A673 (cell line): ENCODE results near the gene TENT5C. TPM values are rescaled to one million over a fixed set of nuclear protein-coding genes. Genes with fewer than 3 reads are reported as not detected.
A peak's percentile ranks its signal among the peaks of the same experiment; 100 is the strongest.
"Not testable (repeated sequence)": the region's sequence is repeated elsewhere in the genome, so short reads cannot be mapped to it uniquely, and the experiment has no call there.

ENCODE experiments used
- Bru-seq: library from RNA; stranded (reverse); fragments of 400-500 nt; gene quantifications from one replicate; lab custom pipeline; 2021; lab: Mats Ljungman, UMichigan
- BruChase-seq, 2 experiments: library from RNA; stranded (reverse); fragments of 400-500 nt; gene quantifications; one replicate each; lab custom pipeline; 2021; lab: Mats Ljungman, UMichigan
- BruUV-seq: library from RNA; stranded (reverse); fragments of 400-500 nt; replicated peaks from 2 replicates; lab custom pipeline; 2021; lab: Mats Ljungman, UMichigan
- CTCF ChIA-PET: fragments of 300-600 bp; sonication (Branson Sonifier 250); formaldehyde crosslinking; loops from one replicate; lab custom pipeline; 2022; ENCODE audit warnings: antibody characterized with exemption; lab: Charles Lee
- POLR2A ChIA-PET: fragments of 300-600 bp; sonication (Branson Sonifier 250); formaldehyde crosslinking; loops from one replicate; lab custom pipeline; 2022; ENCODE audit warnings: antibody characterized with exemption; ENCODE audit not compliant: low non-redundant PET; lab: Charles Lee
- DNase-seq: peaks from one replicate; pipeline ENCODE4 v3.0.0-alpha.2; 2015; ENCODE audit warnings: low spot score
- H3K27ac ChIP-seq: fragments of 200-600 bp; sonication (generic); 2 replicates; pipeline ENCODE4 v1.5.1; 2016; ENCODE audit warnings: mixed run types, low read depth, mild to moderate bottlenecking, mixed read lengths, antibody characterized with exemption, low read length; ENCODE audit not compliant: poor library complexity, severe bottlenecking
- H3K27me3 ChIP-seq: fragments of 200-600 bp; sonication (generic); replicated peaks from 2 replicates; pipeline ENCODE4 v1.6.1; 2017; ENCODE audit warnings: mixed run types, low read depth, mild to moderate bottlenecking, mixed read lengths, antibody characterized with exemption, low read length; ENCODE audit not compliant: insufficient read depth, poor library complexity
- H3K36me3 ChIP-seq: fragments of 200-600 bp; sonication (generic); 2 replicates; pipeline ENCODE4 v1.6.1; 2016; ENCODE audit warnings: mixed run types, mild to moderate bottlenecking, mixed read lengths, antibody characterized with exemption, low read length; ENCODE audit not compliant: insufficient read depth, poor library complexity, severe bottlenecking
- H3K4me1 ChIP-seq: fragments of 200-600 bp; sonication (generic); 2 replicates; pipeline ENCODE4 v1.6.1; 2017; ENCODE audit warnings: mixed run types, mild to moderate bottlenecking, mixed read lengths, antibody characterized with exemption, low read length; ENCODE audit not compliant: insufficient read depth, poor library complexity, severe bottlenecking
- H3K4me3 ChIP-seq: fragments of 200-600 bp; sonication (generic); 2 replicates; pipeline ENCODE4 v1.5.1; 2016; ENCODE audit warnings: low read depth, mixed run types, mild to moderate bottlenecking, mixed read lengths, low read length; ENCODE audit not compliant: poor library complexity, severe bottlenecking
- H3K9me3 ChIP-seq: fragments of 200-600 bp; sonication (generic); 2 replicates; pipeline ENCODE4 v1.6.1; 2016; ENCODE audit warnings: mixed run types, low read depth, mild to moderate bottlenecking, mixed read lengths, antibody characterized with exemption, low read length; ENCODE audit not compliant: poor library complexity, severe bottlenecking
- EZH2 ChIP-seq: fragments of 200-600 bp; sonication (generic); IDR thresholded peaks from 2 replicates; pipeline ENCODE4 v1.6.1; 2017; ENCODE audit warnings: borderline replicate concordance, low read depth, mild to moderate bottlenecking, mixed read lengths, antibody characterized with exemption, low read length; ENCODE audit not compliant: poor library complexity, severe bottlenecking
- intact Hi-C: fragments of 100-400 bp; cut with micrococcal nuclease; formaldehyde crosslinking; loops from one replicate; pipeline ENCODE4 v1.10.0; 2022; ENCODE audit not compliant: unreplicated experiment
- long read RNA-seq: library from polyadenylated mRNA; stranded (forward); transcript quantifications from one replicate; pipeline ENCODE4 v2.0.0, GENCODE V29; 2022
- total RNA-seq: library from RNA; stranded (reverse); gene quantifications from 2 replicates; pipeline ENCODE4 v1.2.3, GENCODE V29; 2021
- TF ChIP-seq, protein P1 (sequence below): fragments of 300-800, 200-600 bp; sonication (generic); conservative IDR thresholded peaks from 2 replicates; pipeline ENCODE4 v1.5.1; 2017; ENCODE audit warnings: low read depth, mild to moderate bottlenecking, antibody characterized with exemption, low read length, moderate library complexity, mixed read lengths

The TENT5C gene
- total RNA-seq = 0.90 and 1.1 TPM in 2 replicates
- percentile 42 among the genes with signal in this experiment for Bru-seq, nascent RNA
- BruChase-seq, experiment 1, labeled RNA remaining after a 2-hour chase = percentile 52 among the genes with signal in this experiment
- percentile 39 among the genes with signal in this experiment for BruChase-seq, experiment 2, labeled RNA remaining after a 6-hour chase
- long read RNA-seq, partial matches to known transcripts = 0 of 1 reads
- long read RNA-seq, other reads (novel, unspliced or antisense) = 1 of 1 reads

DNA sequence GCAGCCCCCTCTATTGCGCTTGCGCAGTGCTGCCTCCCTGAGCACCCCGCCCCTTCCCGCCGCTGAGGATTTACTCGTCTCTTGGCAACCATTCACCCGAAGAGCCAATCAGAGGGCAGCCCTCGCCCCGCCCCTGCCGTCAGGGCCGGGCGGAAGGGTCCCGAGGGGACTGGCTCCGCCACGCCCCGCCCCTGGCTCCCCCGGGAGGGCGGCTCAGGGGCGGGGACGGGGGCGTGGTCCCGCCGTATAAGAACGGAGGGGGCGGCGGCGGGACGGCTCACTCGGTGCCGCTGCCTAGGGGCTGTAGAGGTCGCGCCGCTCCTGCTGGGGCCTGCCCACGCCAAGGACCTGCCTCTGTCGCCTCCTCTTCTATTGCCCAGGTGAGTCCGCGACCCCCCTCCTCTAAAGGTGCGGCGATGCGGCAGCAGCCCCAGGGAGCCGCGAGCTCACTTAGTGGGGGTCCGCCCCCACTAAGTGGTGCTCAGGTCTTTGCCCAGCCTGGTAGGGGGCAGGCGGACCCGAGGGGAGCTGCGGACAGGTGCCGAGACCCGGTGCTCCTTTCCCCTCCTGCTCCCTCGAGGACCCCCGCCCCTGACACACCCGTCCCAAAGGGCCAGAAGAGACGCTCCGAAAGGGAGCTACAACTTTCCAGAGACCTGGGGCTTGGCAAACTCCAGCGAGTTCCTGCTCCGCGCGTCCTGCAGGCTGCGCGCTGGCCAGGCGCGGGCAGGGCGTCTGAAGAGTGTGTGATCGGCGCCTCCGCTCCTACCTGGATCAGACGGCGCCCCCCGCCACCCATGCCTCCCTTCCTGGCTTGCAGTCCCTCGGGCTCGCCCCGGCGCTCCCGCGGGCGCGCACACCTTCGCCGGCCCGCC lies at the start of gene TENT5C:
TSS of gene TENT5C (plus strand) at position 275 of the 875 bp plus-strand sequence. CDS start 16,821 bp downstream, outside the sequence.
- no peaks in the 10 kb centered on the region for H3K27me3 ChIP-seq
- POLR2A ChIA-PET = interaction anchor here (0.6 kb wide), 1 partner anchor 19 kb away, joined by 4 read pairs; no protein-coding TSS in a partner anchor
- intact Hi-C loops = no loop called here

DNA sequence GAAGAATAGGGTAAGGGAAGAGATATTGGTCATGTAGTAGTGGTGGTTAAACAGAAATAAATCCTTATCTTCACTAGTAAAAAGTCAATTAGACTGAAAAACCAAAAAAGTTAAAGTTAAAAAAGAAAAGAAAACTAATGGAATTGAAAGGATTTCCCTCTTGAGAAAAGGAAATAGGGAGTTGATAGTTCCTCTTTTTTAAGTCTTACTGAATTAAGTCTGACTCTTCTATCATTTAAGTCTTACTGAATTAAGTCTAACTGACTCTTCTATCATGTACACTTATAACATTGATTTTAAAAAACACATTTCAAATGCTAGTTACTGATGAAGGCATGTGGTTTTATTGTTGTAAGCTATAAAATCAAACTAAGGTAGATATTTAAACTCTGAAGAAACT lies 49.5 kb upstream of the TENT5C start:
- BruUV-seq = no TSS peak
- ChIA-PET CTCF (no interaction called here), POLR2A (no interaction called here)
- no peak for TF ChIP-seq EZH2
- TF ChIP-seq, protein P1, sequence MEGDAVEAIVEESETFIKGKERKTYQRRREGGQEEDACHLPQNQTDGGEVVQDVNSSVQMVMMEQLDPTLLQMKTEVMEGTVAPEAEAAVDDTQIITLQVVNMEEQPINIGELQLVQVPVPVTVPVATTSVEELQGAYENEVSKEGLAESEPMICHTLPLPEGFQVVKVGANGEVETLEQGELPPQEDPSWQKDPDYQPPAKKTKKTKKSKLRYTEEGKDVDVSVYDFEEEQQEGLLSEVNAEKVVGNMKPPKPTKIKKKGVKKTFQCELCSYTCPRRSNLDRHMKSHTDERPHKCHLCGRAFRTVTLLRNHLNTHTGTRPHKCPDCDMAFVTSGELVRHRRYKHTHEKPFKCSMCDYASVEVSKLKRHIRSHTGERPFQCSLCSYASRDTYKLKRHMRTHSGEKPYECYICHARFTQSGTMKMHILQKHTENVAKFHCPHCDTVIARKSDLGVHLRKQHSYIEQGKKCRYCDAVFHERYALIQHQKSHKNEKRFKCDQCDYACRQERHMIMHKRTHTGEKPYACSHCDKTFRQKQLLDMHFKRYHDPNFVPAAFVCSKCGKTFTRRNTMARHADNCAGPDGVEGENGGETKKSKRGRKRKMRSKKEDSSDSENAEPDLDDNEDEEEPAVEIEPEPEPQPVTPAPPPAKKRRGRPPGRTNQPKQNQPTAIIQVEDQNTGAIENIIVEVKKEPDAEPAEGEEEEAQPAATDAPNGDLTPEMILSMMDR = no peak
- no peaks in the 10 kb centered on the region for H3K9me3 ChIP-seq
- intact Hi-C loops = no loop called here
- no peaks in the 10 kb centered on the region for H3K27me3 ChIP-seq
- no peak overlapping the region for H3K27ac ChIP-seq
- no peaks in the 10 kb centered on the region for H3K4me1 ChIP-seq
- H3K4me3 ChIP-seq = no peak overlapping the region
- DNase-seq = no peak
- no peaks in the 10 kb centered on the region for H3K36me3 ChIP-seq

More for the DNA sequence above, at the start of gene TENT5C:
- no peaks in the 10 kb centered on the region for H3K36me3 ChIP-seq
- no TSS peak for BruUV-seq
- H3K27ac ChIP-seq = peak within 1 kb of the TSS; percentile 27
- H3K9me3 ChIP-seq = no peaks in the 10 kb centered on the region
- peak within 1 kb of the TSS; percentile 53 for H3K4me3 ChIP-seq
- peaks cover 13% of the 10 kb centered on the region for H3K4me1 ChIP-seq
- CTCF ChIA-PET = interaction anchor here (0.5 kb wide), 1 partner anchor 154 kb away, joined by 6 read pairs; no protein-coding TSS in a partner anchor
- TF ChIP-seq EZH2 = no peak
- TF ChIP-seq, protein P1 = no peak
- peak; percentile 98 for DNase-seq

DNA sequence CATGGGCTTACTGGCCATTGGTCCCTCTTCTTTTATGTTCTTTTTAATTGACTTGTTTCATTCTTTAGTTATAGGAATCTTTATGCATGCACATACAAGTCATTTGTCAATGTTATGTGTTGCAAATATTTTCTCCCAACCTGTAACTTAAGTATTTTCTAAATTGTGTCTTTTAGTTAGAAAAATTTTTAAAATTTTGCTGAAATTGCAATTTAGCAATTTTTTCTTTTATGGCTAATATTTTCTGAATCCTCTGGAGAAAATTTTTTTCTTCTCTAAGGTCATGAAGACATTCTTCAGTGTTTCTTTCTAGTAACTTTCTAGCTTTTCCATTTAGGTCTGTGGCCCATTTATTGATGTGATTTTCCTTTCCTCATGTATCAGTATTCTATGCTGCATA lies 48.9 kb upstream of the TENT5C start:
- Histone ChIP-seq H3K36me3 (no peaks in the 10 kb centered on the region), H3K9me3 (no peaks in the 10 kb centered on the region), H3K4me3 (no peak overlapping the region), H3K27ac (no peak overlapping the region), H3K27me3 (no peaks in the 10 kb centered on the region), H3K4me1 (no peaks in the 10 kb centered on the region)
- BruUV-seq = no TSS peak
- CTCF ChIA-PET = no interaction called here
- POLR2A ChIA-PET = no interaction called here
- intact Hi-C loops = no loop called here
- DNase-seq = no peak
- TF ChIP-seq, protein P1 = no peak
- no peak for TF ChIP-seq EZH2

DNA sequence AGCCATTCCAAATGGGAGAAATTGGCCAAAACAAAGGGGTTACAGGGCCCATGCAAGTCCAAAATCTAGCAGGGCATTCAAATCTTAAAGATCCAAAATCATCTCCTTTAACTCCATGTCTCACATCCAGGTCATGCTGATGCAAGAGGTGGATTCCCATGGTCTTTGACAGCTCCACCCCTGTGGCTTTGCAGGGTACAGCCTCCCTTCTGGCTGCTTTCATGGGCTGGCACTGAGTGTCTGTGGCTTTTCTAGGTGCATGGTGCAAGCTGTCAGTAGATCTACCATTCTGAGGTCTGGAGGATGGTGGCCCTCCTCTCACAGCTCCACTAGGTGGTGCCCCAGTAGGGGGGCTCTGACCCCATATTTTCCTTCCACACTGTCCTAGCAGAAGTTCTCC lies 47.4 kb upstream of the TENT5C start:
- CTCF ChIA-PET, BruUV-seq: not testable (repeated sequence)

More for the DNA sequence above, 47.4 kb upstream of the TENT5C start:
- H3K36me3 ChIP-seq, H3K4me3 ChIP-seq, DNase-seq, H3K27me3 ChIP-seq, H3K9me3 ChIP-seq, H3K4me1 ChIP-seq, H3K27ac ChIP-seq, POLR2A ChIA-PET, intact Hi-C loops: not testable (repeated sequence)
